Thyroid gland (tissue), 4 donors: ENCODE results near the gene YIPF3.

Source experiments
- POLR2A ChIP-seq, 2 donors: fragments of 450-650 bp; IDR thresholded peaks; one replicate each; pipeline ENCODE4 v1.6.1; 2017; ENCODE audit warnings: antibody characterized with exemption in 2 of 2, mild to moderate bottlenecking in 2 of 2, moderate library complexity in 1 of 2
- TF ChIP-seq, protein P1 (sequence below), 6 experiments: fragments of 200-600 bp in 3 of 6; fragments of 450-650 bp in 3 of 6; sonication (generic) in 3 of 6; IDR thresholded peaks; one replicate each; pipeline ENCODE4 v1.5.1; 2016 to 2019; ENCODE audit warnings: antibody characterized with exemption in 6 of 6, mild to moderate bottlenecking in 2 of 6, inconsistent platforms in 1 of 6, moderate library complexity in 1 of 6

DNA sequence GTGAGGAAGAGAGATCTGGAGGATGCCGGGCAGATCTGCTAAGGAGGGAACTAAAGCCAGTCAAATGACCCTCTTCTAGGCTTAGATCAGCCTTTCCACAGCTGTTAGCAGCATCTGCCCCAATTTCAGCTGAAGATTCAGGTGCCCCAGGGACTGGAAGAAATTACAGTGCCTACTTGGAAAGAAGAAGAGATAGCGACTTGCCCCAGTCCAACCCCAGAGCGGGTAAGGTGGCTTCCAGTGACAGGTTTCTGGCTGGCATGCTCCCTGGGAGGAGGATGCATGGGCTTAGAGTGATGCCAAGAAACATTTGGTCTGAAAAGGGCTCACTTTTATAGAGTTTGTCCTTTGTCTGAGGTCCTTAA lies 38.7 kb downstream of the YIPF3 start:
- no peak for TF ChIP-seq POLR2A (IDR thresholded peaks at IDR 0.05)
- TF ChIP-seq, protein P1, sequence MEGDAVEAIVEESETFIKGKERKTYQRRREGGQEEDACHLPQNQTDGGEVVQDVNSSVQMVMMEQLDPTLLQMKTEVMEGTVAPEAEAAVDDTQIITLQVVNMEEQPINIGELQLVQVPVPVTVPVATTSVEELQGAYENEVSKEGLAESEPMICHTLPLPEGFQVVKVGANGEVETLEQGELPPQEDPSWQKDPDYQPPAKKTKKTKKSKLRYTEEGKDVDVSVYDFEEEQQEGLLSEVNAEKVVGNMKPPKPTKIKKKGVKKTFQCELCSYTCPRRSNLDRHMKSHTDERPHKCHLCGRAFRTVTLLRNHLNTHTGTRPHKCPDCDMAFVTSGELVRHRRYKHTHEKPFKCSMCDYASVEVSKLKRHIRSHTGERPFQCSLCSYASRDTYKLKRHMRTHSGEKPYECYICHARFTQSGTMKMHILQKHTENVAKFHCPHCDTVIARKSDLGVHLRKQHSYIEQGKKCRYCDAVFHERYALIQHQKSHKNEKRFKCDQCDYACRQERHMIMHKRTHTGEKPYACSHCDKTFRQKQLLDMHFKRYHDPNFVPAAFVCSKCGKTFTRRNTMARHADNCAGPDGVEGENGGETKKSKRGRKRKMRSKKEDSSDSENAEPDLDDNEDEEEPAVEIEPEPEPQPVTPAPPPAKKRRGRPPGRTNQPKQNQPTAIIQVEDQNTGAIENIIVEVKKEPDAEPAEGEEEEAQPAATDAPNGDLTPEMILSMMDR (IDR thresholded peaks at IDR 0.05) = no peak
